ENCODE measurements around the gene MALT1. TPM values are rescaled to one million over a fixed set of nuclear protein-coding genes. Genes with fewer than 3 reads are reported as not detected.

Gene MALT1
- total RNA-seq, 2 experiments from 2014 or later, result 14.4 to 18.5 TPM

DNA sequence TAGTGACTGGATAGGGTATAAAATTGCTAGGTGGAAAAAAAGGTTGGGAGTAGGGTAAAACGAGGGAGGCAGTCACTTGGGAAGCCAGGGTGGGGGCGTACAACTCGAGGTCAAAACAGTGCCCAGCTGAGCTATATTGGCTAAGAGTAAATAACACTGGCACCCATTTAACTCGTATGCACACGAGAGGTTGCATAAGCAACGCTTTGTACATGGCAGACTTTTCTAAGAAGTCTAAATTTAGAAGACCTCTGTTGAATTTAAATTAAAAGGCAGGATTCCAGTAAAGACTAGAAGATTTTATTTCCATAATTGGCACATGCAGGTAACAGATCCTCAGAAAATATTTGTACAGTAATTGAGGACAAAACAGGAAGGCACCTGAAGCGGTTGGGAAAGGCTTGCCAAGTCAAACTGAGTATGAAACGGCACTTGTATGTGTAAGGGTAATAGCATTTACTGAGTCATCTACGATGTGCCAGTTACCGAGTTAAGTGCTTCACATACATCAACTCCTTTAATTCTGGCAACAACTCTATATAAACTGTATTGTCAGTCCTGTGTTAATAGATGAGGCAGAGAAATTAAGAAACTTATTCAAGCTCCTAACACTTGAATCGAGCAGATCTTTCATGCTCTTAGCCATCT is 1.4 kb upstream of the MALT1 start:
- peak overlapping the region; percentile 68 for H3K4me3 ChIP-seq (ENCODE audit: low read depth, low read length, poor library complexity, severe bottlenecking)
- BruUV-seq (replicated peaks), result no TSS peak
- no peaks in the 10 kb centered on the region; the same call in 1 of the 2 replicates for H3K36me3 ChIP-seq (ENCODE audit: insufficient read depth, low read length)
- H4K20me1 ChIP-seq (ENCODE audit: insufficient read depth, low read length), result no peaks in the 10 kb centered on the region
- H2AFZ ChIP-seq (ENCODE audit: low read length), result 0 out of 2 replicates have a peak overlapping the region, but pooled peaks have one; percentile 77
- peak overlapping the region; percentile 78 for H3K4me2 ChIP-seq (ENCODE audit: low read length)
- peaks cover 16% of the 10 kb centered on the region for H3K79me2 ChIP-seq (ENCODE audit: insufficient read depth, low read depth, low read length)
- peaks cover 17% of the 10 kb centered on the region for H3K4me1 ChIP-seq (ENCODE audit: insufficient read depth, low read length, poor library complexity, severe bottlenecking)
- TF ChIP-seq, protein P1, sequence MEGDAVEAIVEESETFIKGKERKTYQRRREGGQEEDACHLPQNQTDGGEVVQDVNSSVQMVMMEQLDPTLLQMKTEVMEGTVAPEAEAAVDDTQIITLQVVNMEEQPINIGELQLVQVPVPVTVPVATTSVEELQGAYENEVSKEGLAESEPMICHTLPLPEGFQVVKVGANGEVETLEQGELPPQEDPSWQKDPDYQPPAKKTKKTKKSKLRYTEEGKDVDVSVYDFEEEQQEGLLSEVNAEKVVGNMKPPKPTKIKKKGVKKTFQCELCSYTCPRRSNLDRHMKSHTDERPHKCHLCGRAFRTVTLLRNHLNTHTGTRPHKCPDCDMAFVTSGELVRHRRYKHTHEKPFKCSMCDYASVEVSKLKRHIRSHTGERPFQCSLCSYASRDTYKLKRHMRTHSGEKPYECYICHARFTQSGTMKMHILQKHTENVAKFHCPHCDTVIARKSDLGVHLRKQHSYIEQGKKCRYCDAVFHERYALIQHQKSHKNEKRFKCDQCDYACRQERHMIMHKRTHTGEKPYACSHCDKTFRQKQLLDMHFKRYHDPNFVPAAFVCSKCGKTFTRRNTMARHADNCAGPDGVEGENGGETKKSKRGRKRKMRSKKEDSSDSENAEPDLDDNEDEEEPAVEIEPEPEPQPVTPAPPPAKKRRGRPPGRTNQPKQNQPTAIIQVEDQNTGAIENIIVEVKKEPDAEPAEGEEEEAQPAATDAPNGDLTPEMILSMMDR (conservative IDR thresholded peaks at IDR 0.05; ENCODE audit: low read length), result no peak
- no peak for TF ChIP-seq EZH2phosphoT487 (IDR thresholded peaks at IDR 0.05; ENCODE audit: borderline replicate concordance, low read depth, low read length)
- H3K27ac ChIP-seq (ENCODE audit: low read depth, low read length, poor library complexity, severe bottlenecking), result no peak overlapping the region
- H3K9me3 ChIP-seq (ENCODE audit: low read length), result no peaks in the 10 kb centered on the region
- POLR2A ChIA-PET, result interaction anchor here (1.0 to 2.3 kb wide), 2 partner anchors 11 to 14 kb away, joined by 3 to 20 read pairs; no protein-coding TSS in a partner anchor
- CTCF ChIA-PET (ENCODE audit: unreplicated experiment), result no interaction called here
- intact Hi-C loops (cut with micrococcal nuclease; ENCODE audit: unreplicated experiment), result loop anchor here (5.0 kb wide), 1 partner anchor 143 kb away; no protein-coding TSS in a partner anchor
- no peak for DNase-seq (ENCODE audit: low spot score)
- no peaks in the 10 kb centered on the region for H3K9me2 ChIP-seq (ENCODE audit: insufficient read depth, low read length)

DNA sequence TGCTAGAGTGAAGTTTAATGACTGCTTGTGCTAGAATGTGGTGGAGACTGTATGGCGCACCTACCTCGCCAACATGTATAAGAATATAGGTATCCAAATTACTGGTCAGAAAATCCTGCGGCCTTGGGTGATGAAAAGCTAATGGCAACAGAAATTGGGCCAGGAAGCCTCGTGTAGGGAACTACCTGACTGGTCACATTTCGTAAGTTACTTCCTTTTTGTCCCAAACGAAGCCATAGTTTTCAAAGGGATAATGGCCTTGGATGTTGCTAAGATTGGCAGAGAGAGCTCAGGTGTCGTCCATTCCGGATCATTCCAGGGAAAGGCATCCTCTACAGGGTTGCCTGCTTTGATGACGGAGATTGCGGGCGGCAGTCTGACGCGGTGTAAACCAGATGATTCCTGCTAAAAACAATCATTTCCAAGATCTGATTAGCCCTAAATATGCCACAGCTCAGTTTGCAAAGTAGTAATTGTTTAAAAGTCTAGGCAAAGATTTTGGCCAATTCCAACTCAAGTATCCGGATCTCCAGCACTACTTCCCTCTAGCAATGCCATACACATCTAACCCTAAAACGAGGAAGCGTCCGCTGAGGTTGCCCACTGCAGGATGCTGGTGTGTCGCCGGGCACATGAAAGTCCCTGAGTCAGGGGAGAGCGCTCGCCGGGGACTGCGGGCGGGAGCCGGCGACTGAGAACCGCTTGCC is 708 bp upstream of the MALT1 start:
- BruUV-seq (replicated peaks), result TSS peak; percentile 91
- POLR2A ChIA-PET, result interaction anchor here (0.7 to 2.3 kb wide), 5 partner anchors 12 to 1230 kb away, joined by 3 to 20 read pairs (median 3); no protein-coding TSS in a partner anchor
- TF ChIP-seq, protein P1 (conservative IDR thresholded peaks at IDR 0.05; ENCODE audit: low read length), result no peak
- no peak for TF ChIP-seq EZH2phosphoT487 (IDR thresholded peaks at IDR 0.05; ENCODE audit: borderline replicate concordance, low read depth, low read length)
- Histone ChIP-seq H3K79me2 (ENCODE audit: insufficient read depth, low read depth, low read length) (peaks cover 16% of the 10 kb centered on the region), H3K4me1 (ENCODE audit: insufficient read depth, low read length, poor library complexity, severe bottlenecking) (peaks cover 17% of the 10 kb centered on the region), H3K4me3 (ENCODE audit: low read depth, low read length, poor library complexity, severe bottlenecking) (peak overlapping the region; percentile 68), H4K20me1 (ENCODE audit: insufficient read depth, low read length) (no peaks in the 10 kb centered on the region), H3K27ac (ENCODE audit: low read depth, low read length, poor library complexity, severe bottlenecking) (peak overlapping the region; percentile 74), H2AFZ (ENCODE audit: low read length) (peak overlapping the region; percentile 77), H3K36me3 (ENCODE audit: insufficient read depth, low read length) (no peaks in the 10 kb centered on the region; the same call in 1 of the 2 replicates), H3K9me2 (ENCODE audit: insufficient read depth, low read length) (no peaks in the 10 kb centered on the region), H3K4me2 (ENCODE audit: low read length) (peak overlapping the region; percentile 78), H3K9me3 (ENCODE audit: low read length) (no peaks in the 10 kb centered on the region)
- CTCF ChIA-PET (ENCODE audit: unreplicated experiment), result interaction anchor here (1.0 kb wide), 1 partner anchor 13 kb away, joined by 3 read pairs; no protein-coding TSS in a partner anchor
- intact Hi-C loops (cut with micrococcal nuclease; ENCODE audit: unreplicated experiment), result loop anchor here (1.0 to 5.0 kb wide), 2 partner anchors 94 to 143 kb away; no protein-coding TSS in a partner anchor
- DNase-seq (ENCODE audit: low spot score), result no peak

All from OCI-LY7 (cell line).